NCI-H1105 (cell line): Measurements from ENCODE around the gene EFNA5.

Source experiments
- DNase-seq: peaks from one replicate; lab custom pipeline; 2025; lab: John Stamatoyannopoulos, UW

EFNA5 gene

GRCh38 chr5:107426209-107426608 is 244.5 kb downstream of the EFNA5 start:
- DNase-seq = no peak

GRCh38 chr5:107425541-107426031 is 245.2 kb downstream of the EFNA5 start:
- DNase-seq = no peak

GRCh38 chr5:107424491-107424890 is 246.2 kb downstream of the EFNA5 start:
- no peak for DNase-seq

- no peak for DNase-seq
Observed at GRCh38 chr5:107422494-107422893, 248.2 kb downstream of the EFNA5 start.

- no peak for DNase-seq
Observed at GRCh38 chr5:107419498-107419897, 251.2 kb downstream of the EFNA5 start.

- peak; percentile 52 for DNase-seq
Observed at GRCh38 chr5:107418902-107419301, 251.8 kb downstream of the EFNA5 start.

GRCh38 chr5:107418071-107418470 is 252.7 kb downstream of the EFNA5 start:
- no peak for DNase-seq

- DNase-seq = no peak
Observed at GRCh38 chr5:107415762-107416161, 255.0 kb downstream of the EFNA5 start.

GRCh38 chr5:107414802-107415201 is 255.9 kb downstream of the EFNA5 start:
- no peak for DNase-seq

GRCh38 chr5:107413754-107414153 is 257.0 kb downstream of the EFNA5 start:
- DNase-seq = no peak

- DNase-seq = no peak
Observed at GRCh38 chr5:107408564-107408963, 262.2 kb downstream of the EFNA5 start.

- no peak for DNase-seq
Observed at GRCh38 chr5:107407713-107408298, 262.9 kb downstream of the EFNA5 start.

GRCh38 chr5:107404595-107405374 is 266.0 kb downstream of the EFNA5 start:
- DNase-seq = no peak

- DNase-seq = no peak
Observed at GRCh38 chr5:107403228-107403953, 267.3 kb downstream of the EFNA5 start.

GRCh38 chr5:107402434-107403227 is 268.1 kb downstream of the EFNA5 start:
- DNase-seq = no peak

- no peak for DNase-seq
Observed at GRCh38 chr5:107401470-107402122, 269.1 kb downstream of the EFNA5 start.

GRCh38 chr5:107400328-107400727 is 270.4 kb downstream of the EFNA5 start:
- no peak for DNase-seq

- DNase-seq = no peak
Observed at GRCh38 chr5:107398703-107399102, 272.0 kb downstream of the EFNA5 start.

- no peak for DNase-seq
Observed at GRCh38 chr5:107396351-107396690, 274.4 kb downstream of the EFNA5 start.

- DNase-seq = no peak
Observed at GRCh38 chr5:107395632-107396350, 274.9 kb downstream of the EFNA5 start.

- no peak for DNase-seq
Observed at GRCh38 chr5:107393851-107394250, 276.9 kb downstream of the EFNA5 start.
